Gastrocnemius medialis (tissue), 4 donors: Measurements from ENCODE around the gene POLR1H.

Source experiments
- POLR2A ChIP-seq, 2 donors: fragments of 450-650 bp; IDR thresholded peaks; one replicate each; pipeline ENCODE4 v1.6.1; 2017; ENCODE audit warnings: antibody characterized with exemption in 2 of 2, mild to moderate bottlenecking in 2 of 2, moderate library complexity in 2 of 2
- TF ChIP-seq, protein P1 (sequence below), 5 experiments: fragments of 450-650 bp in 3 of 5; fragments of 200-600 bp in 2 of 5; sonication (generic) in 2 of 5; IDR thresholded peaks in 4 of 5; conservative IDR thresholded peaks in 1 of 5; 1 replicate in 4 of 5; 2 replicates in 1 of 5; pipeline ENCODE4 v1.5.1; 2016 to 2019; ENCODE audit warnings: antibody characterized with exemption in 5 of 5, mild to moderate bottlenecking in 3 of 5, moderate library complexity in 3 of 5

DNA sequence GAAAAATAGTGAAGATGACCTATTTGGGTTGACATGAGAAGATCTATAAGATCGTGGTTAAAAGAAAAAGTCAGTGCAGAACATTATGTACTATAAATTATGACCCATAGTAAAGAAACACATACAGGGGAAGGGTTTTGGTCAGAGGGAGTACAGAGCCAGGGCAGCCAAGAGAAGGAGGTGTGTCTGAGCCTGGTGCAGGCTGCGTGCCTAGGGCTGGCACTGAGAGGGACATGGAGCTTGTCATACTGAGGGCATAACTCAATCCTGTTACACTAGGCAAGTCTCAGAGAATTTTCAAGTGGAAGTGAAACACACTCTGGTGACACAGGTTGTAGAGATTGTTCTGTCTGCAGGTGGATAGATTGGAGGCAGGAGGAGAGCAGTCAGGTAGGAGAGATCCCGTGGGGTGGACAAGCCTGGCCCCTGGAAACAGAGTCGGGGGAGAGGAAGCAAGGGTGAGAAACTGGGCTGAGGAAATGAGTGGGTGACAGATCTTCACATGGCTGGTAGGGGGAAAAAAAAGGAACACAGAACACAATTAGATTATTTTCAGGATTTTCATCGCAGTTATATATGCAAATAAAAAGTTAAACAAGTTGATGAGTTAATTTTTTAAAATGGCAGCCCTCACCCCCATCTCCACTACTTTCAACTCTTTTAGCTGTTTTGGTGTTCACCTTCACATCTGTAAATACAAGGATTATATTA, 33.0 kb downstream of the POLR1H start:
- TF ChIP-seq, protein P1, sequence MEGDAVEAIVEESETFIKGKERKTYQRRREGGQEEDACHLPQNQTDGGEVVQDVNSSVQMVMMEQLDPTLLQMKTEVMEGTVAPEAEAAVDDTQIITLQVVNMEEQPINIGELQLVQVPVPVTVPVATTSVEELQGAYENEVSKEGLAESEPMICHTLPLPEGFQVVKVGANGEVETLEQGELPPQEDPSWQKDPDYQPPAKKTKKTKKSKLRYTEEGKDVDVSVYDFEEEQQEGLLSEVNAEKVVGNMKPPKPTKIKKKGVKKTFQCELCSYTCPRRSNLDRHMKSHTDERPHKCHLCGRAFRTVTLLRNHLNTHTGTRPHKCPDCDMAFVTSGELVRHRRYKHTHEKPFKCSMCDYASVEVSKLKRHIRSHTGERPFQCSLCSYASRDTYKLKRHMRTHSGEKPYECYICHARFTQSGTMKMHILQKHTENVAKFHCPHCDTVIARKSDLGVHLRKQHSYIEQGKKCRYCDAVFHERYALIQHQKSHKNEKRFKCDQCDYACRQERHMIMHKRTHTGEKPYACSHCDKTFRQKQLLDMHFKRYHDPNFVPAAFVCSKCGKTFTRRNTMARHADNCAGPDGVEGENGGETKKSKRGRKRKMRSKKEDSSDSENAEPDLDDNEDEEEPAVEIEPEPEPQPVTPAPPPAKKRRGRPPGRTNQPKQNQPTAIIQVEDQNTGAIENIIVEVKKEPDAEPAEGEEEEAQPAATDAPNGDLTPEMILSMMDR (IDR thresholded peaks at IDR 0.05 in 4 of 5, conservative IDR thresholded peaks at IDR 0.05 in 1 of 5): no peak
- TF ChIP-seq POLR2A (IDR thresholded peaks at IDR 0.05): no peak
